Measurements from ENCODE around the gene HPS5. TPM values are rescaled to one million over a fixed set of nuclear protein-coding genes. Genes with fewer than 3 reads are reported as not detected.

The HPS5 gene
- total and polyA plus RNA-seq, 2 of the 4 experiments (the other 2 are of a cell fraction) = 7.9 to 28.3 TPM

- intact Hi-C loops (cut with micrococcal nuclease) = loop anchor here (5.0 to 10.0 kb wide), 2 partner anchors 50 to 157 kb away; no protein-coding TSS in a partner anchor
- TF ChIP-seq USF2 (IDR thresholded peaks at IDR 0.05; ENCODE audit: low read depth, low read length) = no peak
- peak; percentile 14; the same call in 1 of the 2 replicates for TF ChIP-seq CEBPB (IDR thresholded peaks at IDR 0.05; ENCODE audit: low read depth, low read length)
- peak; percentile 45; the same call in 1 of the 2 replicates for TF ChIP-seq FOS (IDR thresholded peaks at IDR 0.05; ENCODE audit: low read depth, low read length)
- in situ Hi-C loops (cut with MboI; ENCODE audit: low sequenced_read_pairs) = no loop called here
- Histone ChIP-seq H3K27me3 (ENCODE audit: control insufficient read depth, insufficient read depth, low read length) (no peaks in the 10 kb centered on the region), H4K20me1 (ENCODE audit: insufficient read depth, low read length) (no peaks in the 10 kb centered on the region; the same call in 1 of the 2 replicates), H3K9me1 (ENCODE audit: insufficient read depth, low read length) (no peaks in the 10 kb centered on the region), H3K18ac (ENCODE audit: low read depth, low read length) (peak overlapping the region; percentile 13; the same call in 1 of the 2 replicates), H3K4me2 (ENCODE audit: low read depth, low read length) (peak overlapping the region; percentile 59; the same call in 1 of the 2 replicates), H3K79me1 (ENCODE audit: low read depth in 1 of 2, low read length in 2 of 2) (peaks cover 3 to 4% of the 10 kb centered on the region in 2 experiments; a peak in 3 of 4 replicates), H4K8ac (ENCODE audit: low read depth in 2 of 2, low read length in 2 of 2) (peak overlapping the region in 1 of 2 experiments; percentile 2; a peak in 2 of 4 replicates), H3K4me3 (ENCODE audit: insufficient read depth, low read depth, low read length) (no peak overlapping the region), H2AFZ (replicated peaks; ENCODE audit: low read length, poor library complexity) (no peak overlapping the region), H2BK5ac (ENCODE audit: low read depth, low read length, poor library complexity, severe bottlenecking) (peak overlapping the region; percentile 73), H3K4ac (ENCODE audit: low read depth, low read length) (peak overlapping the region; percentile 26; the same call in 1 of the 2 replicates), H4K91ac (ENCODE audit: insufficient read depth, low read depth, low read length) (no peak overlapping the region), H3K27ac (ENCODE audit: insufficient read depth, low read length) (peak overlapping the region; percentile 29; the same call in 1 of the 2 replicates), H2AK5ac (ENCODE audit: low read depth, low read length) (no peak overlapping the region), H3K4me1 (ENCODE audit: control insufficient read depth, insufficient read depth, low read length) (no peaks in the 10 kb centered on the region; the same call in 1 of the 2 replicates), H2BK120ac (ENCODE audit: low read depth, low read length) (no peak overlapping the region; the same call in 1 of the 2 replicates), H3K14ac (replicated peaks; ENCODE audit: low read depth, low read length) (0 out of 2 replicates have a peak overlapping the region, but pooled peaks have one; percentile 34), H3K9ac (ENCODE audit: low read depth, low read length) (no peak overlapping the region; the same call in 1 of the 2 replicates), H2BK15ac (ENCODE audit: low read depth, low read length) (no peak overlapping the region), H3K9me3 (ENCODE audit: control insufficient read depth, insufficient read depth, low read length) (no peaks in the 10 kb centered on the region), H2BK20ac (ENCODE audit: low read depth, low read length) (no peak overlapping the region), H3K56ac (ENCODE audit: extremely low read depth, insufficient read depth, low read length) (no peak overlapping the region), H4K5ac (ENCODE audit: low read depth, low read length) (no peak overlapping the region), H3K36me3 (ENCODE audit: control insufficient read depth, insufficient read depth, low read length) (peaks cover 30% of the 10 kb centered on the region), H2AK9ac (replicated peaks; ENCODE audit: low read depth, low read length, poor library complexity) (no peak overlapping the region), H3K23ac (ENCODE audit: low read depth, low read length) (peak overlapping the region; percentile 33; the same call in 1 of the 2 replicates)
- peak; percentile 92 for DNase-seq
- dilution Hi-C loops (cut with HindIII; ENCODE audit: low sequenced_read_pairs, unreplicated experiment) = no loop called here
- WGBS, 2 experiments (ENCODE audit: extremely low coverage in 2 of 2, insufficient read length in 1 of 2) = no CpG with 5 or more reads among the region's 5 CpGs
- BruUV-seq (replicated peaks) = no TSS peak
- CTCF ChIA-PET = interaction anchor here (0.6 kb wide), 1 partner anchor 153 kb away, joined by 3 read pairs; no protein-coding TSS in a partner anchor
- ATAC-seq (ENCODE audit: low read depth) = peak; percentile 96
- POLR2A ChIA-PET (ENCODE audit: unreplicated experiment) = no interaction called here
These were observed 25.7 kb upstream of the HPS5 start for GRCh38 chr11:18347471-18348125.
